ENCODE data around the gene STON2. TPM values are rescaled to one million over a fixed set of nuclear protein-coding genes. Genes with fewer than 3 reads are reported as not detected.

STON2 gene
- total RNA-seq, 4 donors from 2014 or later = 12.5 to 21.8 (median 16.1) TPM

DNA sequence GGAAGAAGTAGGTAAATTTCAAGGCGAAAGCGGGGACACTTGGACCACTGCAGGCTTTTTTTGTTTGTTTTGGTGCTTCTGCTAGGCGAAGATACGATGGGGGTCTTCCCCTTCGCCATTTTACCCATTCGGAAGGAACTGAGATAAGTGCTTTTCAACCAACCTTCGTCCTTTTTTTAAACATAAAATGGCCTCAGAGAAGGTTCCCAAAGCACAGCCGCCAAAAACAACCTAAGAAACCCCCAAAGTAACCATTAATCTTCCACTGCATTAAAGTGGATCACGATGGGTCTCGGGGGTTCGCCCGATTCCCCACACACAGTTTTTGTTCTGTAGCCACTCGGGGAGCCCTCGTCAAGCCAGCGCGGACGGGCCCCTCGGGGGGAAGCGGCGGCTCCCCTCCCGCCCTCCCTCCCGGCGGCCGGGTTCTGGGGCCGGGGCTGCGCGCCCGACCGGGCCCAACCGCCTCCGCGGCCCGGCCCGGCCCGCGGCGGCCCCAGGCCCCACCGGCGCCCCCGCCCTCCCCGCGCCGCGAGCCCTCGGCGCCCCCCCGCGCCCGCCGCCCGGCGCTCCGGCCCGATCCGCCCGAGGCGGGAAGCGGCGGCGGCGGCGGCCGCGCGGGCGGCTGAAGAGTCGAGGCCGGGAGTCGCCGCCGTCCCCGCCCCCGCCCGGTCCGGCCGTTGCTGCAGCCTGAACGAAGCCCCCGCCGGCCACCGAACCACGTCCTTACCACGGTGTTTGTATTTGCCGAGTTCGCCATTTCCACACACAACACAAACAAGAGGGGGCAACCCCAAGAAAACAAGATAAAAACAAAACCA, 180.2 kb downstream of the STON2 start:
- DNase-seq (ENCODE audit: low spot score in 2 of 2) = peak in 1 of 2 donors; percentile 89
- TF ChIP-seq, protein P1, sequence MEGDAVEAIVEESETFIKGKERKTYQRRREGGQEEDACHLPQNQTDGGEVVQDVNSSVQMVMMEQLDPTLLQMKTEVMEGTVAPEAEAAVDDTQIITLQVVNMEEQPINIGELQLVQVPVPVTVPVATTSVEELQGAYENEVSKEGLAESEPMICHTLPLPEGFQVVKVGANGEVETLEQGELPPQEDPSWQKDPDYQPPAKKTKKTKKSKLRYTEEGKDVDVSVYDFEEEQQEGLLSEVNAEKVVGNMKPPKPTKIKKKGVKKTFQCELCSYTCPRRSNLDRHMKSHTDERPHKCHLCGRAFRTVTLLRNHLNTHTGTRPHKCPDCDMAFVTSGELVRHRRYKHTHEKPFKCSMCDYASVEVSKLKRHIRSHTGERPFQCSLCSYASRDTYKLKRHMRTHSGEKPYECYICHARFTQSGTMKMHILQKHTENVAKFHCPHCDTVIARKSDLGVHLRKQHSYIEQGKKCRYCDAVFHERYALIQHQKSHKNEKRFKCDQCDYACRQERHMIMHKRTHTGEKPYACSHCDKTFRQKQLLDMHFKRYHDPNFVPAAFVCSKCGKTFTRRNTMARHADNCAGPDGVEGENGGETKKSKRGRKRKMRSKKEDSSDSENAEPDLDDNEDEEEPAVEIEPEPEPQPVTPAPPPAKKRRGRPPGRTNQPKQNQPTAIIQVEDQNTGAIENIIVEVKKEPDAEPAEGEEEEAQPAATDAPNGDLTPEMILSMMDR (IDR thresholded peaks at IDR 0.05) = no peak
- TF ChIP-seq POLR2A (IDR thresholded peaks at IDR 0.05) = no peak
- 1% methylated on average over 30 to 34 of the region's 84 CpGs for WGBS, 2 donors
- peak overlapping the region; percentile 86 for H3K4me3 ChIP-seq (ENCODE audit: low read depth, poor library complexity, severe bottlenecking)
- intact Hi-C loops (cut with DNase I; ENCODE audit: low total_unique reads) = no loop called here

- DNase-seq (ENCODE audit: low spot score in 2 of 2) = peak; percentile 96 to 99
- intact Hi-C loops (cut with DNase I; ENCODE audit: low total_unique reads) = no loop called here
- peak overlapping the region; percentile 78 for H3K4me3 ChIP-seq (ENCODE audit: low read depth, poor library complexity, severe bottlenecking)
- TF ChIP-seq POLR2A (IDR thresholded peaks at IDR 0.05) = peak in 1 of 2 donors; percentile 97
- TF ChIP-seq, protein P1 (IDR thresholded peaks at IDR 0.05) = no peak
- WGBS, 2 donors = 0 to 1% methylated on average over 29 of the region's 29 CpGs
Observed at GRCh38 chr14:81219210-81219758, 180.8 kb downstream of the STON2 start.

- no peak overlapping the region for H3K4me3 ChIP-seq (ENCODE audit: low read depth, poor library complexity, severe bottlenecking)
- no peak for TF ChIP-seq POLR2A (IDR thresholded peaks at IDR 0.05)
- TF ChIP-seq, protein P1 (IDR thresholded peaks at IDR 0.05) = no peak
- 23 to 32% methylated on average over 2 of the region's 2 CpGs for WGBS, 2 donors
- intact Hi-C loops (cut with DNase I; ENCODE audit: low total_unique reads) = no loop called here
- no peak for DNase-seq (ENCODE audit: low spot score in 2 of 2)
Observed at GRCh38 chr14:81211844-81212243, 188.3 kb downstream of the STON2 start.

Other genes starting within 250 kb of the STON2 start
- gene GTF2A1, start 179.4 kb downstream of the STON2 start, total RNA-seq = 10 to 100 TPM; 32.1 to 39.7 (median 35.5) TPM
- gene SEL1L, start 133.5 kb upstream of the STON2 start, total RNA-seq = 10 to 100 TPM; 30.4 to 41.9 (median 34.0) TPM